HFF-Myc (cell line): ENCODE data around the gene RSRC1.
A peak's percentile ranks its signal among the peaks of the same experiment; 100 is the strongest.

Experiments
- DNase-seq: peaks from one replicate; pipeline ENCODE4 v3.0.0-alpha.2; 2011; ENCODE audit warnings: low read depth; ENCODE audit errors: extremely low read depth
- H3K4me3 ChIP-seq: replicated peaks from 2 replicates; pipeline ENCODE4 v1.5.1; 2011; ENCODE audit warnings: low read depth, mild to moderate bottlenecking, control low read depth, low read length
- TF ChIP-seq, protein P1 (sequence below): IDR thresholded peaks from 2 replicates; pipeline ENCODE4 v1.5.1; 2012; ENCODE audit warnings: mild to moderate bottlenecking, low read depth, low read length, control low read depth; ENCODE audit errors: missing control alignments

The RSRC1 gene

DNA sequence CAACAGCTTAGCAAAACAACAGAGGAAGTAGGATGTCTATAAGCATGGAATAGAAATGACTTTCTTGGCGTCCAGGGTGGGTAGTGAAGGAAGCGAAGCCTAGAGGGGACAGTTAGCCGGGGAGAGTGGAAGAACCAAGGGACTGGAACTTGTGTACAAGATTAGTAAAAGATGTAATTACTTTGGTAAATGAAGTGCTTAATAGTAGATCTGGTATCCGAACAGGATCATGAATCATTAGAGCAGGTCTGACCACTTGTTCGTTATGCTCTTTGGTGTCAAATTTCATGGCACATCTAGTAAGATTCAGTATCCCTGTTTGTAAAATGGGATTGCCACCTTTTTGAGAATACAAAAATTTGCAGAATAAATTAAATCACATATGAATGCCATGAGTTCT, 348.6 kb downstream of the RSRC1 start:
- TF ChIP-seq, protein P1, sequence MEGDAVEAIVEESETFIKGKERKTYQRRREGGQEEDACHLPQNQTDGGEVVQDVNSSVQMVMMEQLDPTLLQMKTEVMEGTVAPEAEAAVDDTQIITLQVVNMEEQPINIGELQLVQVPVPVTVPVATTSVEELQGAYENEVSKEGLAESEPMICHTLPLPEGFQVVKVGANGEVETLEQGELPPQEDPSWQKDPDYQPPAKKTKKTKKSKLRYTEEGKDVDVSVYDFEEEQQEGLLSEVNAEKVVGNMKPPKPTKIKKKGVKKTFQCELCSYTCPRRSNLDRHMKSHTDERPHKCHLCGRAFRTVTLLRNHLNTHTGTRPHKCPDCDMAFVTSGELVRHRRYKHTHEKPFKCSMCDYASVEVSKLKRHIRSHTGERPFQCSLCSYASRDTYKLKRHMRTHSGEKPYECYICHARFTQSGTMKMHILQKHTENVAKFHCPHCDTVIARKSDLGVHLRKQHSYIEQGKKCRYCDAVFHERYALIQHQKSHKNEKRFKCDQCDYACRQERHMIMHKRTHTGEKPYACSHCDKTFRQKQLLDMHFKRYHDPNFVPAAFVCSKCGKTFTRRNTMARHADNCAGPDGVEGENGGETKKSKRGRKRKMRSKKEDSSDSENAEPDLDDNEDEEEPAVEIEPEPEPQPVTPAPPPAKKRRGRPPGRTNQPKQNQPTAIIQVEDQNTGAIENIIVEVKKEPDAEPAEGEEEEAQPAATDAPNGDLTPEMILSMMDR = no peak
- H3K4me3 ChIP-seq = no peak overlapping the region
- DNase-seq = no peak

DNA sequence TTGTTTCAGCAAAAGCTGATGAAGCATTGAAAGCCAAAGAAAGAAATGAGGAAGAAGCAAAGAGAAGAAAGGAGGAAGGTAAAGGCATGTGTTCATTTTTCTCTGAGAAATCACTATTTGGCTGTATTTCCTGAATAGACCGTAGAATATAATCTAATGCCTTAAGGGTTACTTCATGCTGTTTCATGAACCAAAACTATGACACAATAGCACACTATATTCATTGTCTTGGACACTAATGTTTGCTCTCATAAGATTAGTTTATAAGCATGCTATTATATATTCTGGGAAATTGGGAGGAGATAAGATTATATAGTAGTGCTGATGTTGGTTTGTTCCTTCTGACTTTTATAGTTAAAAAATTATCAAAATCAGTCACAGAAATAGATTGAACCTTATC, 351.0 kb downstream of the RSRC1 start:
- H3K4me3 ChIP-seq = no peak overlapping the region
- TF ChIP-seq, protein P1 = no peak
- no peak for DNase-seq

DNA sequence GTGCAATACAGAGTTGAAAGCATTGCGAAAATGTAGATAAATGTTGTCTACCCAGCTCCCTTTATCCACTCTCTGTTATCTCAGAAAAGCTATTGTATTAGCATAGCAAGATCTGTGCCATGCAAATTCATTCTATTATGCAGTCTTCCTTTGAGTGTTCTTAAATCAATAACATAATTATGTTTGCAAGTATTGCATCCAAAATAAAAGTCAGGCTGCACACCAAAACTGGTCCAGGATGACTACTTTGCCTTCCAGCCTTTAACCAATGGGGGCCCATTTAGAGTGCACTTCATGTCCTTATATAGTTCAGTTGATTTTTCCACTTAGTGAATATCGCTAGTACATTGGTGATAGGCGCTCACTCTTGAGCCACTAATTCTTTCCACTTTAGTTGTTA, 353.7 kb downstream of the RSRC1 start:
- TF ChIP-seq, protein P1 = no peak
- DNase-seq = no peak
- no peak overlapping the region for H3K4me3 ChIP-seq

DNA sequence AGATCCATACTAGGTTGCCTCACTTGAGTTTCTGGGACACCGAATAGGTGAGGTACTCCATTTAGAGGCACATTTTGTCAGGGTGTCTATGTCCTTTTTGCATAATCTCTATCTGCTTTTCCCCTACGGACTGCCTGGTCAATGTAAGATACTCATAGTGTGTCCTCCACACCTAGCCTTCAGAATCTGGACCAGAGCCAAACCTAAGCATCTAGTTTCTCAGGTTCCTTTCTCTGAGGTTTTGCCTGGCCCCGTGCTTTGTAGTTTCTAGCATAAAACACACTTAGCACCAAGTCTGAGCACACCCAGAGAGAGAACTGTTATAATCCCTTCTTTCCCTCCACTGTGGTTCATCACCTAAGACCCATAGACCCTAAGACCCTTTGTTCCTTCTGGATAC, 355.2 kb downstream of the RSRC1 start:
- TF ChIP-seq, protein P1 = no peak
- H3K4me3 ChIP-seq = no peak overlapping the region
- DNase-seq = no peak

DNA sequence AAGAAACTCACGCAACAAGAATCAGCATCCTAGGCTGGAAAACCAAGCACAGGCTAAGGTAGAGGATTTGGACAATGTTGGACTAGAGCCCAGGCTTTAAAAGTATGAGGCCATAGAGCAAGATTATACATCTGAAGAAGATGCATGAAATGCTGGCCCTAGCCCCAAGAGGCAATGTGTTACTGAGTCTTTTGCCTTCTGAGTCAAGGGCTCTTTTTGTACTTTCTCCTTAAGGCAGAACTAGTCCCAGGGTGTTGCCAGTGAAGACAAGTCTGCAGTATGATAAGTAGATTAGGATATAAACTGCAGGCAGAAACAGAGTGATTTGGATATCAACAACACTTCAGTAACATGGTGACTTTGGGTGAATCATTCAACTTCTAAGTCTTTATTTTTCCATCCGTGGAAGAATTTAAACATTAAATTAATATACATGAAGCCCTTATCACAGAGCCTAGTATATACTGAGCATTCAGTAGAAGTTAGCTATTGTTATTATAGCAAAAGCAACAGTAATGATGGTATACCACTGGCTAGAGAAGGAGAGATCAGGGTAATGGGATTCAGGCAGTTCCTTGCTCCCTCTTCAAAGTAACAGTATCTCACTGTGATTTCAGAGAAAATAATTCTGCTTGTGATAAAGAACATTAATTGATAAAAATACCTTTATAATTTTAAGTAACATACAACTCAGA, 361.2 kb downstream of the RSRC1 start:
- TF ChIP-seq, protein P1 = no peak
- no peak overlapping the region for H3K4me3 ChIP-seq
- DNase-seq = peak; percentile 22

DNA sequence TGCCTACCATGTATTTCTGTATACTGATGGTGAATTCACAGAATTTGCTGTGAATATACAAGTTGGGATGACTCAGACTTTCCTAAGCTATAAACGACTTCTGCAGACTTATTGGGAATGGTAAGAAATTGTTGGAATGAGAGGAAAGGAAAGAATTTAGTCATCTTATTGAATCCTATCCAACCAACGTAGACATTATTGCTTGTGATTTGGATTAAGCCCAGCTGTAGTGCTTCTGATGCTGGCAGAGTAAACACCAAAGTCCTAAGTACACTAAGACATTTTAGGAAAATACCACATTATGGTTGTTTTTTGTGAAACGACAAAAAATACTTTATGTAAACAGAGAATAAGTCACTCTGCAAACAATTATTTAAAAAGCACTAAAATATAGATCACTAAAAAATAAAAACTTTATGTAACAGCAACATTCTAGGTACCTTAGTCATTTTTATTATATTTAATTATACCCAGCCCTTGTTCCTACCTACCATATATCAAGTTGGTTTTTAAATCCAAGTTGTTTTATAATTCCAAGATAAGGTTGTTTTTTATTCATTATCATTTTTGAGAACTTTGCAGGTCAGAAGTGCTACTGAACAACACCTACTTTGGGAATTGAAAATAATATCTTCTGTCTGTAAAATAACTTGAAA, 361.9 kb downstream of the RSRC1 start:
- DNase-seq = peak; percentile 80
- H3K4me3 ChIP-seq = no peak overlapping the region
- TF ChIP-seq, protein P1 = no peak
